Mononuclear cell (primary cell): ENCODE results near the gene NKX1-1. TPM values are rescaled to one million over a fixed set of nuclear protein-coding genes. Genes with fewer than 3 reads are reported as not detected.

Source experiments
- H3K27me3 ChIP-seq: 2 replicates; pipeline ENCODE4 v1.6.0; 2011; ENCODE audit warnings: low read length, control low read depth; ENCODE audit not compliant: insufficient read depth
- H3K4me1 ChIP-seq: 2 replicates; pipeline ENCODE4 v1.5.1; 2011; ENCODE audit warnings: mild to moderate bottlenecking, low read length, control low read depth; ENCODE audit not compliant: insufficient read depth
- H3K4me3 ChIP-seq: 2 replicates; pipeline ENCODE4 v1.5.1; 2011; ENCODE audit warnings: mild to moderate bottlenecking, low read length, moderate library complexity
- H3K9me3 ChIP-seq: 2 replicates; pipeline ENCODE4 v1.5.1; 2011; ENCODE audit warnings: low read depth, mild to moderate bottlenecking, control low read depth, low read length
- total RNA-seq: library from RNA; depleted of rRNA; stranded (reverse); fragments of >200 nt; gene quantifications from one replicate; pipeline ENCODE4 v1.2.3, GENCODE V29; 2012

Gene NKX1-1
- total RNA-seq, 1 donor = not detected

DNA sequence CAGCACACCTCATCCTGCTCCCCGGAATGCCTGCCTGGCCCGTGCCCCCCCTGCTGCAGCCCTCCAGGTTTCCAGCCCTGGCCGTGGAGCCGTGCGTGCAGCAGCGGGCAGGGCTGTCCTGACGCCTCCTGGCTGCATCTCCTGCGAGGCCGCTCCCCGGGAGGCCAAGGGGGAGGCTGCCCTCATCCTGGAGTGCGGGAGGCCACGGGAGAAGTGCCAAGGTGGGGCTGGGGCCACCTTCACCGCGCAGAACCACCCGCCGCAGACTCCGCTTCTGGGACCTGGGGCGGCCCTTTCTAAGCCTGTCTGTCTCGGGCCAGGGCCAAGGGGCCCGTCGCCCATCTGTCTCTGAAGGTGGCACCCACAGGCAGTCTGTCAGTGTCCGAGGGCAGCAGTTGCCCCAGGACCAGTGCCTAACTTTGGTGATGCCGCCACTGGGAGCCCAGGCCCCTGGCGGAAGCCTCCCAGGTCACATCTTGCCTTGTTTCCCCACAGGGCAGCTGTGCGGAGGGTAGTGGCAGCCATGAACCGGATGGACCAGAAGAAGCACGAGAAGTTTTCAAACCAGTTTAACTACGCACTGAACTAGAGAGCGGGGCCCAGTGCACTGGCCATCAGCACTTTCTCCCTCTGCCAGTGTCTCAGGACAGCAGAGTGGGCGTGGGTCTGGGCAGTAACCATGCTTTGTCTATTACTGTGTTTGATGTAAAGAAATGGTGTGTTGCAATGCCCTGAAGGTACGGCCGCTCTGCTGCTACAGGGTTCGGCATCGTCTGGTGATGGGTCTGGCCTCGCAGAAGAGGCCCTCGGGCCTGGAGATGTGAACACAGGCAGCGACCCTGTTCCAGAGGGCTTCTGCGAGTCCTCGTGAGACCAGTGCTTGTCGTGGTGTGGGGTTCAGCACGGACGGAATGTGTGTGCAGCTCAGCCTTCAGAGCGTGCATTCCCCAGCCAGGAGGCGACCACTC is 20.6 kb downstream of the NKX1-1 start:
- H3K4me3 ChIP-seq = no peak overlapping the region
- no peaks in the 10 kb centered on the region for H3K27me3 ChIP-seq
- peaks cover 11% of the 10 kb centered on the region for H3K9me3 ChIP-seq
- H3K4me1 ChIP-seq = no peaks in the 10 kb centered on the region

DNA sequence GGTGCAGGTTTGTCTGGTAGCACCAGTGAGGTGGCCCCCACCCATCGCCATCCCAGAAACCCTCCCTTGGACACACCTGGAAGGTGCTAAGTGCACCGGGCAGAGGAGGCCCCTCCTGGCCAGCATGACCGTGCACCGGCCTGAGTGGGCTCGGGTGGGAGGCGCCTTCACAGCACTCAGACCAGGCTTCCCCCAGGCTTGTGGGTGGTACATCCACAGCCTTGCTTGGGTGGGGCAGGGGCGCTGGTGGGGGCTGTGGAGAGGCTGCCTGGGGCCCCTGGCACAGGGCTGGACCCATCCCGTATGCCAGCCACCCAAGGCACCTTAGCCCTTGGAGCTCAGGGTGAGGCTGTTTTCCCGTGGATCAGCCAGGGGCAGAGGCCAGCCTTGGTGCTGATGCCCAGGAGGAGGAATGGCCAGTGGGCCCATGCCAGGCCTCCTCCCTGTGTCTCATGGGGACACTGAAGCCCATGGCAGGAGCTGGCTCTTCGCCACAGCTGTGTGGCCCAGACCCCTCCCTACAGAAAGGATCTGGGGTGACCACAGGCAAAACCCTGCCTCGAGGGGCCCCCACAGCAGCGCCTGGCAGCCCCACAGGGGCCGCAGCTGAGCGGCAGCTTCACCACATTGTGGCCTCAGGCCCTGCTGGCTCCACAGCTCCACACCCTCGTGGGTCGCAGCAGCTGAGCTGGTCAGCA is 21.4 kb downstream of the NKX1-1 start:
- no peaks in the 10 kb centered on the region for H3K27me3 ChIP-seq
- H3K4me1 ChIP-seq = no peaks in the 10 kb centered on the region
- peaks cover 10% of the 10 kb centered on the region for H3K9me3 ChIP-seq
- no peak overlapping the region for H3K4me3 ChIP-seq

DNA sequence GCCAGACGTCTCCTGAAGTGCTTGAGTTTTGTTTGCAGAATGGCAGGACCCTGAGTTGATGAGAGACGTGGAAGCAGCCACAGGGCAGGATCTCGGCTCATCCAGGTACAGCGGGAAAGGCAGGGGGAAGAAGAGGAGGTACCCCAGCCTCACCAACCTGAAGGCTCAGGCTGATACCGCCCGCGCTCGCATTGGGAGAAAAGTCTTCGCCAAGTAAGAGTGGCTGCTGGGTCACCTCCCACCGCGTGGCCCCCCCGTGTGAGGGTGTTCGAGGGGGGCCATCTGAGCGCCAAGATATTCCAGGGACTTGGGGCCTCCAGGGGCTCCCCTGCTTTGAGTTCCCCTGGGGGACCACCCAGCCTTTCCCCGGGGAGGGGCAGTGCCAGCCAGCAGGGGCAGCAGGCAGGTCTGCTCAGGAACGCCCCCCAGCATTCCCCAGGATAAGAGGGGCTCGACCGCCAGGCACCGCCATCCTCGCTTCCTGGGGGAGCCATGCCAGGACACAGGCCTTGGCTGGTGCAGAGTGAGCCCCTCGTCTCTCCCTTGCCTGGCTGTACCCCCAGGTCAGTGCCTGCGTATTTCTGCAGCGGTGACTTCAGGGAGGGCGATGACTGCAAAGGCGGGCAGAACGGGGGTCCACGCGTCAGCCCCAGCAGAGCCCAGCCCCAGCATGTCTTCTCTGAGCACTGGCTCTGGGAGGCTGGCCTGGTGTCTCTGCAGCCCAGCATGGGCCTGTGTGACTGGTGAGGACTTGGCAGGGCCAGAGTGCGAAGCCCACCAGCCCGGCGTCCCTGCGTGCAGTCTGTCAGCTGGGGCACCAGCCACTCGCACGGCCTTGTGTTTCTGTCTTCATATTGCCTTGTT is 22.3 kb downstream of the NKX1-1 start:
- Histone ChIP-seq H3K9me3 (peaks cover 8% of the 10 kb centered on the region), H3K4me1 (no peaks in the 10 kb centered on the region), H3K4me3 (no peak overlapping the region), H3K27me3 (no peaks in the 10 kb centered on the region)

DNA sequence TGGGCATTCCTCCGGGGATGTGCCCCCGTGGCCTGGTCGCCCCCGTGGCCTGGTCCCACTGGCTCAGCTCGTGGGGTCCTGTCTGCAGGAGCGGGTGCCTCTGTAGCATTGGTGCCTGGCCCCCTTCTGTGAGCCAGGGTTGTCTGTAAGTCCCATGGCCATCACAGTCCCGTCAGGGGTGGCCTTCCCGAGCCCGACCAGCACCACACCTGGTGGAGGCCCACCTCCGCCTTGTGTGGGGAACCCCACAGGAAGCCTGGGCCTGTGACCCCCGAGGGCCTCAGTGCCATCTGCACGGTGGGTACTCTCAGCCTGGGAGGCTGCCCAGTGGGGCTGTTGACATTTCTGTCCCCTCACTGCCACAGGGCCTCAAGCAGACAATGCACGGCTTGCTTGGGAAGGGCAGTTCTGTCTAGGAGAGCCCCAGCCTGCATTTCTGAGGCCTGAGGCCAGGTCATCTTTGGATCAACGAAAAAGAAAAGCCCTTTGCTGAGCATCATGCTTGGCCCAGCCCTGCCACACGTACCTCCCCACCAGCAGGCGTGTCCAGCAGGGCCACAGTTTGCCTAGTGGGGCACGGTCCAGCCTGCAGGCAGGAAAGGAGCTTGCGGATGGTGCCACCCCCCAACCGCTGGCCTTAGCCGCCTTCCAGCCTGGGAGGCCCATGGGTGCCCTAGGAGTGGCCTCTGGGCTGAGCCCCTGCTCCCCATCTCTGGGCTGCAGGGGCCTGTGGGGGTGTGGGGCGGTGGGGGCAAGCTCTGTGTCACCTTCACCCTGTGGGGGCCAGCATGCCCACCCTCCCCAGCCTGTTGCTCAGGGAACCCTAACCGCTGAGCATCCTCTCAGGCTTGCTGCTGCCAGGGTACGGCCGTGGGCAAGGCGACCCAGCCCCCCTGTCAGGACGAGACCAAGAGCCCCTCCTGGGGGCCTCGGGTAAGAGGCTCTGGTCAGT is 23.2 kb downstream of the NKX1-1 start:
- Histone ChIP-seq H3K9me3 (no peaks in the 10 kb centered on the region), H3K27me3 (no peaks in the 10 kb centered on the region), H3K4me1 (no peaks in the 10 kb centered on the region), H3K4me3 (no peak overlapping the region)

DNA sequence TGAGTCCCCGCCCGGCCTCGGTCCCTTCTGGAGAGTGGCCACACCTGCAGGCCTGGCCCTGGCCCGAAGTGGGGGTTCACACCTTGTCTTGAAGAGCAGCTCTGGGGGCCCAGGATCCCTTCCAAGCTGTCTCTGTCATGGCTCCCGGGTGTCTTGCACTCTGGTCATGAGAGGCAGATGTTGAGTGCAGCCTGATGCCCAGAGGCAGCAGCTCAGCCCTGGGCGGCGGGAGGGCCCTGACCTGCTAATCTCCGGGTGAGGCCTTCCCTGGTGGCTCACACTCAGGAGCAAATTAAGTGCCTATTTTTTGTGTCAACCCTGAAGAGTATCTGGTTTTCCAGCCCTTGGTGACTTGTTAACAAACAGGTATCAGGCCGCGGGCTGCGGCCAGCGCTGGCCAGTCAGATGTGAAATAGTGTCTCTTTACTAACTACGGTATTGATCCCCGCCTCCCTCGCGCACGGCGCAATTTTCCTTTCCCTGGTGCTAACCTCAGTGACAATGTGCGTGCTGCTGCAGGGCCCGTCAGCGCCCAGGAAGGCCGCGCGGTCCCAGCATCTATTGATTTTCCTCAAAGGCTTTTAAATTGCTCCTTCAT is 24.2 kb downstream of the NKX1-1 start:
- no peaks in the 10 kb centered on the region for H3K27me3 ChIP-seq
- no peaks in the 10 kb centered on the region for H3K4me1 ChIP-seq

DNA sequence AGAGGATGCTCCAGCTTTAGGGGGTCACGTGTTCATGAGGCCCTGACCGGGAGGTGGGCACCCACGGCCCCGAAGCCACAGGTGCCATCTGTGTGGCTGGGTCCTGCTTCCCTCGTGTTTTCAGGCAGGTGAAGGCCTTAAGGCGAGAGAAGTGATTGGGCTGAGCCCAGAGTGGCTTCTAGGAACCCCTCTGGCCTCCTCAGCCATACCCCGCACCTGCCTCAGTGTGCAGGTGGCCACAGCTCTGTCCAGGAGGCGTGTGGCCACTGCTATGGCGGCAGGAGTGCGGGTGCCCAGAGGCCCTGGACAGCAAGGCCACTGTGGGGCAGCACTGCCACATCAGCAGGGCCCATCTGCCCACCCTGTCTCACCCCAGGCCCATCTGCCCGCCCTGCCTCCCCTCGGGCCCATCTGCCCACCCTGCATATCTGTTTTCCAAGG is 25.0 kb downstream of the NKX1-1 start:
- Histone ChIP-seq H3K4me3 (no peak overlapping the region), H3K27me3 (no peaks in the 10 kb centered on the region), H3K9me3 (no peaks in the 10 kb centered on the region), H3K4me1 (no peaks in the 10 kb centered on the region)

More for the DNA sequence above, 24.2 kb downstream of the NKX1-1 start:
- Histone ChIP-seq H3K9me3 (no peaks in the 10 kb centered on the region), H3K4me3 (no peak overlapping the region)

DNA sequence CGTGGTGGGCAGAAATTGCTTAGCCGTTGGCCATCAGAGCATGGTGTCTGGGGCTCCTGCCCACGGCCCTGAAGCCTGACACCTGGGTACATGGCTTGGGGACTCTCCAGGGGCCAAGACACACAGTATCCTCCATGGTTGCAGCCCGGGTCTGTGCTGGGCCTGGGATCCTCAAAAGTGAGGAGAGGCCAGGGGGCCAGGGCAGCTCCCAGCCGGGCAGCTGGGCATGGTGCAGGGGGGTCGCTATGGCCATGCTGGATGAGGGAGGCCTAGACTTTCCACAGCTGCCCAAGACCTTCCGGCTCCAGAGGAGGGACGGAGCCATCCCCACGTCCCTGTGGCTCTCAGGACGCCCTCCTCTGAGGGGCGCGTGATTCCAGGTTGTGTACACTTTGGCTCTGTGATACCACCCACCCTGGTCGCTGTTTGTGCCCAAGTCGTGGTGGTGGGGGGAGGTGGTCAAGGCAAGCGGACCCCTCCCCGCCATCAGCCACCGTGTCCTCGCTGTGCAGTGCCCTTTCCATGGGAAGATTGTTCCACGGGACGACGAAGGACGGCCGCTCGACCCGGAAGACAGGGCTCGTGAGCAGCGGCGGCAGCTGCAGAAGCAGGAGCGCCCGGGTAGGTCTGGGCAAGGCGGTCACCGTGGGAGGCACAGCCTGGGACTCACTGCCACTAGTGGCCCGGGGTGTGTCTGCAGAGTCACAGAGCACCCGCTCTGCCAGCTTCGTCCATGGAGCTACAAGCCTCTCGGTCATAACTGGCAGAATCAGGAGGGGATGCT is 25.7 kb downstream of the NKX1-1 start:
- no peaks in the 10 kb centered on the region for H3K9me3 ChIP-seq
- H3K27me3 ChIP-seq = no peaks in the 10 kb centered on the region
- no peaks in the 10 kb centered on the region for H3K4me1 ChIP-seq
- no peak overlapping the region for H3K4me3 ChIP-seq

DNA sequence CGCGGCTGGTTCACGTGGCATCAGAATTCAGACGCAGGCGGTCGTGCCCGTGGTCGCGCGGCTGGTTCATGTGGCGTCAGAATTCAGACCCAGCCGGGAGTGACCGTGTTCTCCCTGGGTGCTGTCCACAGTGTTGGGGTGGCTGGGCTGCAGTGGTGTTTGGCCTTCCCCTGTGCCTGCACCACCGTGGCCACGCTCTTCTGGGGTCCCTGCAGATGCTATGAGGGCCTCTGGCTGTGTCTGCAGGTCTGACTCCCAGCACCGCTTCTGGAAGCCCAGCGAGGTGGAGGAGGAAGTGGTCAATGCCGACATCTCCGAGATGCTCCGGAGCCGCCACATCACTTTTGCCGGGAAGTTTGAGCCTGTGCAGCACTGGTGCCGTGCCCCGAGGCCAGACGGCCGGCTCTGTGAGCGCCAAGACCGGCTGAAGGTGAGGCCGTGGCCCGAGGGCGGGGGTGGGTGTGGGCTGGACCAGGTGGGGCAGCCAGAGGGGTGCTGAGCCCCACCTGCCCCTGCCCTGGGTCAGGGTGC is 26.4 kb downstream of the NKX1-1 start:
- Histone ChIP-seq H3K27me3 (no peaks in the 10 kb centered on the region), H3K4me3 (no peak overlapping the region), H3K9me3 (no peaks in the 10 kb centered on the region), H3K4me1 (no peaks in the 10 kb centered on the region)

DNA sequence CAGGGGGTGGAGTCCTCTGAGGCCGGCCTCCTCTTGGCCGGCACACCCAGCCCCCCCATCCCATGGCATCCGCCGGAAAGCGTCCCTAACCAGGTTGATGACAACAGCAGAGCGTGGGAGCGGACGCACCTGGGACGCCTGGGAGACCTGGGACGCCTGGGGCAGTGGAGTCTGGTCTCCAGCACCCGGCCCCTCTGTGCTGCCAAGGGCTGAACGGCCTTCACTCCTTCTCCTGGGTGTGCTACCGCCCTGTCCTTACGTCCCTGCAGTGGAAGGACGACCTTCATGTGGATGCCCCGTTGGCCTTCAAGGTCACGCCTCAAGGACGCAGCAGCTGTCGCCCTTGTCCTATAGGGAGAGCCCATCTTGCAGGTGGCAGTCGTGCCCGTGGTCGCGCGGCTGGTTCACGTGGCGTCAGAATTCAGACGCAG is 26.9 kb downstream of the NKX1-1 start:
- Histone ChIP-seq H3K9me3 (no peaks in the 10 kb centered on the region), H3K4me3 (no peak overlapping the region), H3K27me3 (no peaks in the 10 kb centered on the region), H3K4me1 (no peaks in the 10 kb centered on the region)

DNA sequence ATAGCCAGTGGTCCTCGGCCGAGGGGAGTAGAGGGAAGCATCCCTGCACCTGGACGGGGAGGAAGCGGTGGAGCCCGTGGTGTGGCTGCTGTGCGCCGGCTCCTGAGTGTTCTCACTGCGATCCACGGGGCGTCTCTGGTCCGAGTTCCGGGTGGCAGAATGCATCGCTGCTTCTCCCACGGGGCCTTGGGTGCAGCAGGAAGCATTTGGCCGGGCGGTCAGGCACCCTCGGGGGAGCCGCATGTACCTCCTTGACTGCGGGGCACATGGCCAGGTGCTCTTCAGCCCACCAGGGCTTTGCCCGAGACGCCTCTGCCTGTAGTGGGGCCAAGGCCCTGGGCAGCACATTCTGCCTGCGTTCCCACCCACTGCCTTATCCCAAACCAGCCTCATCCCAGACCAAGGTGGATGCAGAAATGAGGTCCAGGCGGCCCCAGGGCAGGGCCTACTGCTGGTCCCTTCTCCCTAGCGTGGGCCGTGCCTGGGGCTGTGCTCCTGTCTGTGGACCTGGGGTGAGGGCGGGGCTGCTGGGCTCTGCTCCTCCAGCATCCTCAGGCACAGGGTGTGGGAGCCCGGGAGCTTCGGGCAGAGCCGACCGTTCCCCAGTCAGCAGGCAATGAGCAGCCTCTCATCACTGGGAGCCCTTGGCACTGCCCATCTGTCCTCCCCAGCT is 27.5 kb downstream of the NKX1-1 start:
- H3K4me3 ChIP-seq = no peak overlapping the region
- H3K9me3 ChIP-seq = no peaks in the 10 kb centered on the region
- H3K27me3 ChIP-seq = no peaks in the 10 kb centered on the region
- H3K4me1 ChIP-seq = no peaks in the 10 kb centered on the region

DNA sequence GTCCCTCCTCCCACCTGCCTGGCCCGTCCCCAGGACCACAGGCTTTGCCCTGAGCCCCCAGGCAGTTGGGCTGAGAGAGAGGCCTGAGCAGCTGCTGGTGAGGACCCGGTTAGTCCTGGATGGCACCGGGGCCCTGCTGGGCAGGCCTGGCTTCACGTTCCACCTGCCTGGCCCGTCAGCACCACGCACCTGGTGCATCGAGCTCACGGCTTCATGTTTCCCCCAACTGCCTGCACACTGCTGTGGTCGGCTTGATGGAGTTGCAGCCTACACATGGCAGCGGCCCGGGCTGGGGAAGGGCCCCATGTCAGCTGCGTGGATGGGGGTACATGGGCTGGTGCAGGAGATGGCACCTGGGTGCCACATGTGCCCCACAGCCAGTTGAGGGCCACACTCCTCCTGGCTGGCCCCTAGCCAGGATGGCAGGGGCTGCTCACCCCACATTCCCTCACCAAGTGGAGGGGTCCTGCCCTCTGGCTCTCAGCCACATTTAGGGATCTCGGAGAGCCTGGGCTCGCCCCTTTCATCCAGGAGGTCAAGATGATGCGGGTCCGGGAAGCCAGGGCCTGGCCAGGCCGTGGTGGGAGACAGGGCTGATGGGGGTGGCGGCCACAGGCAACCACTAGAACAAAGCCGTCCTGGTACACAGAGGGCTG is 28.5 kb downstream of the NKX1-1 start:
- no peaks in the 10 kb centered on the region for H3K27me3 ChIP-seq
- no peaks in the 10 kb centered on the region for H3K9me3 ChIP-seq
- no peaks in the 10 kb centered on the region for H3K4me1 ChIP-seq
- no peak overlapping the region for H3K4me3 ChIP-seq
